ENCODE data around the gene ZFP2. TPM values are rescaled to one million over a fixed set of nuclear protein-coding genes. Genes with fewer than 3 reads are reported as not detected.

Gene ZFP2
- total and polyA plus RNA-seq, 2 experiments from 2014 or later: 0.42 to 0.61 TPM

GRCh38 chr5:178899289-178899688, 3.6 kb downstream of the ZFP2 start:
- DNase-seq (ENCODE audit: low spot score) (peak; percentile 47), ATAC-seq (no peak)
- H3K27me3 ChIP-seq (ENCODE audit: insufficient read depth): no peaks in the 10 kb centered on the region
- Mint-ChIP-seq H3K27ac (no peak overlapping the region), H3K4me3 (no peak overlapping the region), H3K9me3 (peaks cover 44% of the 10 kb centered on the region), H3K36me3 (ENCODE audit: low read depth) (peaks cover 33% of the 10 kb centered on the region), H3K27me3 (ENCODE audit: insufficient read depth, low read depth, poor library complexity) (peaks cover 4% of the 10 kb centered on the region), H3K4me1 (no peaks in the 10 kb centered on the region)
- no peaks in the 10 kb centered on the region for H3K36me3 ChIP-seq (ENCODE audit: insufficient read depth)
- H3K4me1 ChIP-seq (ENCODE audit: insufficient read depth): peaks cover 7% of the 10 kb centered on the region; the same call in 1 of the 2 replicates
- TF ChIP-seq ZNF114 (CRISPR knock-in tag; IDR thresholded peaks at IDR 0.05) (no peak), CTCF (conservative IDR thresholded peaks at IDR 0.05; ENCODE audit: low read depth in 2 of 2) (peak; percentile 51 to 55), EZH2 (IDR thresholded peaks at IDR 0.05; ENCODE audit: low read depth, unreplicated experiment) (no peak), ZNF331 (CRISPR knock-in tag; IDR thresholded peaks at IDR 0.05; ENCODE audit: low read depth) (no peak)
- no peak overlapping the region for H3K4me3 ChIP-seq
- H2AFZ ChIP-seq: no peak overlapping the region
- H4K20me1 ChIP-seq (replicated peaks; ENCODE audit: insufficient read depth): no peaks in the 10 kb centered on the region
- H3K79me2 ChIP-seq (replicated peaks; ENCODE audit: insufficient read depth): no peaks in the 10 kb centered on the region
- no peak overlapping the region for H3K4me2 ChIP-seq
- H3K27ac ChIP-seq (ENCODE audit: low read depth): no peak overlapping the region
- H3K9me2 ChIP-seq (ENCODE audit: insufficient read depth): no peaks in the 10 kb centered on the region
- no peaks in the 10 kb centered on the region for H3F3A ChIP-seq (replicated peaks; ENCODE audit: low read depth)

- Histone ChIP-seq H2AFZ (no peak overlapping the region), H3K4me2 (no peak overlapping the region), H3K27me3 (ENCODE audit: insufficient read depth) (no peaks in the 10 kb centered on the region), H3K4me1 (ENCODE audit: insufficient read depth) (no peaks in the 10 kb centered on the region), H3F3A (replicated peaks; ENCODE audit: low read depth) (no peaks in the 10 kb centered on the region), H3K36me3 (ENCODE audit: insufficient read depth) (no peaks in the 10 kb centered on the region), H4K20me1 (replicated peaks; ENCODE audit: insufficient read depth) (no peaks in the 10 kb centered on the region), H3K79me2 (replicated peaks; ENCODE audit: insufficient read depth) (no peaks in the 10 kb centered on the region), H3K27ac (ENCODE audit: low read depth) (no peak overlapping the region), H3K9me2 (ENCODE audit: insufficient read depth) (no peaks in the 10 kb centered on the region; the same call in 1 of the 2 replicates), H3K4me3 (no peak overlapping the region)
- Mint-ChIP-seq H3K4me1 (no peaks in the 10 kb centered on the region), H3K27me3 (ENCODE audit: insufficient read depth, low read depth, poor library complexity) (peaks cover 7% of the 10 kb centered on the region), H3K4me3 (no peak overlapping the region), H3K36me3 (ENCODE audit: low read depth) (peaks cover 46% of the 10 kb centered on the region), H3K27ac (no peak overlapping the region), H3K9me3 (peaks cover 73% of the 10 kb centered on the region)
- ATAC-seq: no peak
- DNase-seq (ENCODE audit: low spot score): no peak
- TF ChIP-seq REST (IDR thresholded peaks at IDR 0.05; ENCODE audit: unreplicated experiment) (no peak), STAT1 (IDR thresholded peaks at IDR 0.05; ENCODE audit: unreplicated experiment) (no peak), ETS1 (IDR thresholded peaks at IDR 0.05) (no peak), EZH2phosphoT487 (IDR thresholded peaks at IDR 0.05; ENCODE audit: unreplicated experiment) (no peak), ZNF331 (CRISPR knock-in tag; IDR thresholded peaks at IDR 0.05; ENCODE audit: low read depth) (no peak), ZNF462 (CRISPR knock-in tag; IDR thresholded peaks at IDR 0.05) (no peak), NANOG (IDR thresholded peaks at IDR 0.05; ENCODE audit: borderline replicate concordance) (no peak)
These were observed 7.1 kb downstream of the ZFP2 start for GRCh38 chr5:178902849-178903248.

Measured in GM23338 (cell line).